Mammary epithelial cell (primary cell): Measurements from ENCODE around the gene CREB5.

ENCODE experiments used
- CTCF ChIP-seq, 2 donors: IDR thresholded peaks in 1 of 2; conservative IDR thresholded peaks in 1 of 2; 2 replicates each; pipeline ENCODE4 v1.5.1; 2011 to 2012; ENCODE audit warnings: inconsistent platforms in 2 of 2, low read length in 2 of 2, mild to moderate bottlenecking in 2 of 2, control low read depth in 1 of 2, low read depth in 1 of 2; ENCODE audit not compliant: insufficient read depth in 1 of 2; ENCODE audit errors: extremely low read depth in 1 of 2
- EZH2 ChIP-seq: IDR thresholded peaks from 2 replicates; pipeline ENCODE4 v1.6.1; 2012; ENCODE audit warnings: low read length, inconsistent platforms, borderline replicate concordance

GRCh38 chr7:28433039-28433438 lies 20.7 kb downstream of the CREB5 start:
- no peak for TF ChIP-seq CTCF (conservative IDR thresholded peaks at IDR 0.05 in 1 of 2, IDR thresholded peaks at IDR 0.05 in 1 of 2; ENCODE audit: extremely low read depth in 1 of 2, insufficient read depth in 1 of 2, low read depth in 1 of 2, low read length in 2 of 2)
- TF ChIP-seq EZH2: no peak
